Gastroesophageal sphincter (tissue), 4 donors: ENCODE data around the gene TRPV3. TPM values are rescaled to one million over a fixed set of nuclear protein-coding genes. Genes with fewer than 3 reads are reported as not detected.
A peak's percentile ranks its signal among the peaks of the same experiment; 100 is the strongest.

Experiments
- ATAC-seq: fragments of 150-250 bp; one replicate; pipeline ENCODE4 v1.9.1; 2016; ENCODE audit warnings: mild to moderate bottlenecking, moderate library complexity
- H3K27ac ChIP-seq, 4 donors: fragments of 200-600 bp; sonication (generic) in 3 of 4; 1 replicate in 3 of 4; 2 replicates in 1 of 4; pipeline ENCODE4 v1.5.1; 2016 to 2019
- H3K27me3 ChIP-seq: fragments of 200-600 bp; sonication (generic); one replicate; pipeline ENCODE4 v1.5.1; 2019
- H3K36me3 ChIP-seq, 2 donors: fragments of 200-600 bp; sonication (generic); one replicate each; pipeline ENCODE4 v1.5.1; 2019; ENCODE audit warnings: control low read depth in 1 of 2
- H3K4me1 ChIP-seq, 3 donors: fragments of 200-600 bp; sonication (generic); 1 replicate in 2 of 3; 2 replicates in 1 of 3; pipeline ENCODE4 v1.5.1; 2016 to 2019; ENCODE audit warnings: control low read depth in 2 of 3
- H3K4me3 ChIP-seq, 2 donors: fragments of 200-600 bp; sonication (generic); one replicate each; pipeline ENCODE4 v1.5.1; 2019; ENCODE audit warnings: mild to moderate bottlenecking in 1 of 2, moderate library complexity in 1 of 2
- H3K9me3 ChIP-seq, 3 donors: fragments of 200-600 bp; sonication (generic); one replicate each; pipeline ENCODE4 v1.5.1; 2017 to 2019; ENCODE audit warnings: control low read depth in 2 of 3
- EP300 ChIP-seq: sonication (generic); formaldehyde crosslinking; IDR thresholded peaks from one replicate; pipeline ENCODE4 v1.6.1; 2017; ENCODE audit warnings: antibody characterized with exemption, mild to moderate bottlenecking
- POLR2A ChIP-seq, 2 donors: fragments of 450-650 bp; IDR thresholded peaks; one replicate each; pipeline ENCODE4 v1.6.1; 2017; ENCODE audit warnings: antibody characterized with exemption in 2 of 2, mild to moderate bottlenecking in 2 of 2, moderate library complexity in 1 of 2
- POLR2AphosphoS5 ChIP-seq: sonication (generic); formaldehyde crosslinking; IDR thresholded peaks from one replicate; pipeline ENCODE4 v1.6.1; 2017; ENCODE audit warnings: antibody characterized with exemption
- WGBS, 2 donors: methylation state at CpG; one replicate each; pipeline ENCODE4 v1.1.5; 2018; ENCODE audit warnings: low coverage in 1 of 2; 5-methylcytosine and 5-hydroxymethylcytosine counted together
- total RNA-seq, 4 donors: library from RNA; depleted of rRNA; stranded (reverse); fragments of >200 nt; gene quantifications; one replicate each; pipeline ENCODE4 v1.1.0, GENCODE V29; 2016
- TF ChIP-seq, protein P1 (sequence below), 4 experiments: fragments of 200-600 bp in 2 of 4; fragments of 450-650 bp in 2 of 4; sonication (generic) in 1 of 4; IDR thresholded peaks; one replicate each; pipeline ENCODE4 v1.5.1; 2017 to 2019; ENCODE audit warnings: antibody characterized with exemption in 4 of 4, mild to moderate bottlenecking in 2 of 4, moderate library complexity in 2 of 4

The TRPV3 gene
- total RNA-seq, 4 donors from 2014 or later, result 0.31 to 0.82 (median 0.70) TPM

GRCh38 chr17:3511852-3512504, 45.6 kb downstream of the TRPV3 start:
- Histone ChIP-seq H3K4me1 (peaks cover 0 to 19% (median 0%) of the 10 kb centered on the region in 3 donors), H3K27me3 (no peaks in the 10 kb centered on the region), H3K27ac (peak overlapping the region in 3 of 4 donors; percentile 73 to 83 (median 80)), H3K9me3 (no peaks in the 10 kb centered on the region), H3K4me3 (no peak overlapping the region), H3K36me3 (no peaks in the 10 kb centered on the region)
- whole genome bisulfite sequencing, 2 donors, result 72 to 89% methylated on average over 2 to 7 of the region's 8 CpGs
- TF ChIP-seq EP300, result no peak
- TF ChIP-seq, protein P1, sequence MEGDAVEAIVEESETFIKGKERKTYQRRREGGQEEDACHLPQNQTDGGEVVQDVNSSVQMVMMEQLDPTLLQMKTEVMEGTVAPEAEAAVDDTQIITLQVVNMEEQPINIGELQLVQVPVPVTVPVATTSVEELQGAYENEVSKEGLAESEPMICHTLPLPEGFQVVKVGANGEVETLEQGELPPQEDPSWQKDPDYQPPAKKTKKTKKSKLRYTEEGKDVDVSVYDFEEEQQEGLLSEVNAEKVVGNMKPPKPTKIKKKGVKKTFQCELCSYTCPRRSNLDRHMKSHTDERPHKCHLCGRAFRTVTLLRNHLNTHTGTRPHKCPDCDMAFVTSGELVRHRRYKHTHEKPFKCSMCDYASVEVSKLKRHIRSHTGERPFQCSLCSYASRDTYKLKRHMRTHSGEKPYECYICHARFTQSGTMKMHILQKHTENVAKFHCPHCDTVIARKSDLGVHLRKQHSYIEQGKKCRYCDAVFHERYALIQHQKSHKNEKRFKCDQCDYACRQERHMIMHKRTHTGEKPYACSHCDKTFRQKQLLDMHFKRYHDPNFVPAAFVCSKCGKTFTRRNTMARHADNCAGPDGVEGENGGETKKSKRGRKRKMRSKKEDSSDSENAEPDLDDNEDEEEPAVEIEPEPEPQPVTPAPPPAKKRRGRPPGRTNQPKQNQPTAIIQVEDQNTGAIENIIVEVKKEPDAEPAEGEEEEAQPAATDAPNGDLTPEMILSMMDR (IDR thresholded peaks at IDR 0.05), result no peak
- no peak for TF ChIP-seq POLR2A (IDR thresholded peaks at IDR 0.05)
- no peak for TF ChIP-seq POLR2AphosphoS5
- ATAC-seq, result peak; percentile 27

- Histone ChIP-seq H3K4me3 (no peak overlapping the region), H3K9me3 (no peaks in the 10 kb centered on the region), H3K4me1 (peaks cover 0 to 19% (median 0%) of the 10 kb centered on the region in 3 donors), H3K27me3 (no peaks in the 10 kb centered on the region), H3K36me3 (no peaks in the 10 kb centered on the region), H3K27ac (no peak overlapping the region)
- ATAC-seq, result no peak
- no peak for TF ChIP-seq POLR2AphosphoS5
- no peak for TF ChIP-seq EP300
- no peak for TF ChIP-seq POLR2A (IDR thresholded peaks at IDR 0.05)
- WGBS, 2 donors, result 67 to 74% methylated on average over 3 to 6 of the region's 7 CpGs
Observed at GRCh38 chr17:3510090-3510489, 47.5 kb downstream of the TRPV3 start.

DNA sequence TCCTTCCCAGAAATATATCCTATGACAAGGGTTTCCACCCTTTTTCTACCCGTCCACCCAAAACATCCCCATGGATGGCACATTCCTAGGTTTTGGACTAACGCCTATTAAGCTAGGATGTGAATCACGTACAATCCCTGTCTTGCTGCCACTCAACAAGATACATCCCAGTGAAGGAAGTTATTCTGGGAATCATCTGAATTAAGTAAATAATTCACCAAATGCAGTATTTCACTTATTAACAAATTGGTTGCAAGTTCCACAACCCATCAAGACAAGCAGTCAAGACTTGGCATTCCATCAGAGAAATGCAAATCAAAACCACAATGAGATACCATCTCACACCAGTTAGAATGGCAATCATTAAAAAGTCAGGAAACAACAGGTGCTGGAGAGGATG, 49.7 kb downstream of the TRPV3 start:
- no peak for ATAC-seq
- TF ChIP-seq POLR2A (IDR thresholded peaks at IDR 0.05) (no peak), EP300 (no peak), POLR2AphosphoS5 (no peak)
- TF ChIP-seq, protein P1 (IDR thresholded peaks at IDR 0.05), result no peak
- Histone ChIP-seq H3K9me3 (no peaks in the 10 kb centered on the region), H3K36me3 (no peaks in the 10 kb centered on the region), H3K27me3 (no peaks in the 10 kb centered on the region), H3K27ac (no peak overlapping the region), H3K4me3 (no peak overlapping the region), H3K4me1 (peaks cover 0 to 15% (median 0%) of the 10 kb centered on the region in 3 donors)
- WGBS, 2 donors, result 71 to 82% methylated on average over 3 of the region's 3 CpGs

DNA sequence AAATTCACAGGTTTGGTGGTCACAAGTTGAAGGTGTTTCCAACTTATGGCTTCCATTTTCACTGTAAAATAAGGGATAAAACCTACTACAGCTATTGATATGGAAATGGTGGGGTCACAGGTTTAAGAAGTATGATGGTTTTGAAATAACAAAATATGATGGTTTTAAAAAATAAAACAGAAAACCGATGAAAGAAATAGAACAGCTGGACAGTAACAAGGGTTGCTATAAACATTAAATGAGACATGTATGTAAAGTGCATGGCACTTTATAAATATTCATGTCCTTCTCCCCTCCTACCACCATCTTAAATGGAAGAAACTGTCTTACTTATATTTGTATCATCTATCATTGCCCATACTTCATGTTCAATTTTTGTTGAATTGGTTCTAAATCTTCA, 50.5 kb downstream of the TRPV3 start:
- no peaks in the 10 kb centered on the region for H3K27me3 ChIP-seq
- H3K9me3 ChIP-seq, result no peaks in the 10 kb centered on the region
- TF ChIP-seq EP300 (no peak), POLR2AphosphoS5 (no peak), POLR2A (IDR thresholded peaks at IDR 0.05) (no peak)
- TF ChIP-seq, protein P1 (IDR thresholded peaks at IDR 0.05), result no peak
- H3K36me3 ChIP-seq, result no peaks in the 10 kb centered on the region
- WGBS, 2 donors, result 10 to 46% methylated on average over 1 of the region's 1 CpG
- H3K4me1 ChIP-seq, result peaks cover 0 to 11% (median 0%) of the 10 kb centered on the region in 3 donors
- no peak overlapping the region for H3K27ac ChIP-seq
- no peak overlapping the region for H3K4me3 ChIP-seq
- ATAC-seq, result no peak

DNA sequence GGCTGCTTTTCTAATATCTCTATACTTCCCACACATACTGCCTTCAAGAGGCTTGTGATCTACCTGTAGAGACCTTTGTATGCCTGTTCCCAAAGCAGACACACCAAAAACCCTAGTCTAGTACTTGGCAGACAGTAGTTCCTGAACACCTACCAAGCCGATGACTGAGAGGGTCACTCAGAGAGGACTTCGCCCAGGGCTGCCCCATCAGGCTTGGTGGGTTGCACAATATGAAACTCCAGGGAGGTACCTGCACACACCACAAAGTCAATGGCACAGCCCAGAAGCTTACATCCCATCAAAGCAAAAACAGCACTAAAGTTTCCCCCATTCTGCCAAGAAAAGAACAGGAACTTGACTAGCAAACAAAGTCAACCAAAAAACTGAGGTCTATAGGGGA, 51.6 kb downstream of the TRPV3 start:
- peaks cover 0 to 9% (median 0%) of the 10 kb centered on the region in 3 donors for H3K4me1 ChIP-seq
- 100% methylated on average over 1 of the region's 2 CpGs; no CpG with 5 or more reads in 1 of the 2 donors for WGBS, 2 donors
- TF ChIP-seq EP300, result no peak
- no peak overlapping the region for H3K4me3 ChIP-seq
- H3K27me3 ChIP-seq, result no peaks in the 10 kb centered on the region
- no peaks in the 10 kb centered on the region for H3K36me3 ChIP-seq
- no peak for ATAC-seq
- H3K27ac ChIP-seq, result no peak overlapping the region
- H3K9me3 ChIP-seq, result no peaks in the 10 kb centered on the region

DNA sequence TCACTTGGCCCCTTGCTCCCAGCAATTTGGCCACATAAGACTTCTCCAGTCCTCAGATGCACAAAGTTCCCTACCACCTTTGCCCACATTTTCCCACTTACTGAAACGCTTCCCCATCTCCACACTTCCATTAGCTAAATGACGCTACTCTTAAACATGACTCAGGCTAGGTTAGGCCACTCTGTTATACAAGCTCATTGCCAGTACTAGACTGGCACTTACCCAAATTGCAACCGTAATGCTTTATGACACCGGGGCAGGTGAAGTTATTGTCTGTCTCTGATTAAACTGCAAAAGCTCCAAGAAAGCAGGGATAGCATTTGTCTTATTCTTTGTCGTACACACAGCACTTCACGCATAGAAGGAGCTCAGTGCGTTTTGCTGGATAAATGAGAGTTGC, 52.6 kb downstream of the TRPV3 start:
- no peak overlapping the region for H3K27ac ChIP-seq
- 93% methylated on average over 5 to 7 of the region's 7 CpGs for WGBS, 2 donors
- peaks cover 0 to 9% (median 0%) of the 10 kb centered on the region in 3 donors for H3K4me1 ChIP-seq
- ATAC-seq, result no peak
- TF ChIP-seq, protein P1 (IDR thresholded peaks at IDR 0.05), result no peak
- TF ChIP-seq POLR2AphosphoS5, result no peak
- no peak for TF ChIP-seq EP300
- no peak for TF ChIP-seq POLR2A (IDR thresholded peaks at IDR 0.05)
- H3K9me3 ChIP-seq, result no peaks in the 10 kb centered on the region
- H3K4me3 ChIP-seq, result no peak overlapping the region
- H3K36me3 ChIP-seq, result no peaks in the 10 kb centered on the region
- no peaks in the 10 kb centered on the region for H3K27me3 ChIP-seq
